H1 (cell line): ENCODE measurements around the gene HOXB6. TPM values are rescaled to one million over a fixed set of nuclear protein-coding genes. Genes with fewer than 3 reads are reported as not detected.

Source experiments
- CTCF ChIA-PET: fragments of 300-600 bp; sonication (Branson Sonifier 250); formaldehyde crosslinking; loops from one replicate; lab custom pipeline; 2021; ENCODE audit not compliant: partially characterized antibody; lab: Charles Lee
- POLR2A ChIA-PET: fragments of 300-600 bp; sonication (Branson Sonifier 250); formaldehyde crosslinking; loops from one replicate; lab custom pipeline; 2021; ENCODE audit warnings: inconsistent platforms; ENCODE audit not compliant: partially characterized antibody; lab: Charles Lee
- DNase-seq, 2 experiments: peaks; one replicate each; pipeline versions ENCODE4 v3.0.0 to v3.0.0-alpha.2; 2010 to 2022; ENCODE audit warnings: low spot score in 2 of 2, low read depth in 1 of 2, mixed read lengths in 1 of 2
- FAIRE-seq: peaks from 2 replicates; lab custom pipeline; 2011; peaks lifted over from hg19 to GRCh38; lab: Jason Lieb, UNC
- H2AFZ ChIP-seq: 2 replicates; pipeline ENCODE4 v1.8.1; 2012; ENCODE audit warnings: low read length, inconsistent platforms
- H2AK5ac ChIP-seq: 2 replicates; pipeline ENCODE4 v1.6.1; 2013; ENCODE audit warnings: low read depth, low read length
- H2BK120ac ChIP-seq: replicated peaks from 2 replicates; pipeline ENCODE3; 2013; ENCODE audit warnings: low read depth, low read length, inconsistent platforms
- H2BK12ac ChIP-seq: 2 replicates; pipeline ENCODE4 v1.6.1; 2013; ENCODE audit warnings: low read depth, low read length
- H2BK15ac ChIP-seq: 2 replicates; pipeline ENCODE4 v1.6.1; 2013; ENCODE audit warnings: low read length
- H2BK20ac ChIP-seq: 2 replicates; pipeline ENCODE4 v1.6.1; 2013; ENCODE audit warnings: low read length
- H2BK5ac ChIP-seq: 2 replicates; pipeline ENCODE4 v1.6.1; 2013; ENCODE audit warnings: low read depth, low read length
- H3K14ac ChIP-seq: 2 replicates; pipeline ENCODE4 v1.6.1; 2013; ENCODE audit warnings: inconsistent platforms; ENCODE audit not compliant: insufficient read length
- H3K18ac ChIP-seq: 2 replicates; pipeline ENCODE4 v1.6.1; 2013; ENCODE audit warnings: low read length; ENCODE audit errors: extremely low read depth
- H3K23ac ChIP-seq: 2 replicates; pipeline ENCODE4 v1.6.1; 2013; ENCODE audit warnings: inconsistent platforms; ENCODE audit not compliant: insufficient read length
- H3K23me2 ChIP-seq: 2 replicates; pipeline ENCODE4 v1.6.1; 2013; ENCODE audit warnings: low read depth, low read length
- H3K27ac ChIP-seq: 2 replicates; pipeline ENCODE4 v1.6.1; 2011; ENCODE audit warnings: low read depth, low read length, inconsistent platforms
- H3K27me3 ChIP-seq, 4 experiments: replicated peaks in 1 of 4; 1 replicate in 1 of 4; 2 replicates in 3 of 4; pipeline versions ENCODE4 v1.6.1 to v1.8.1; 2011 to 2013; ENCODE audit warnings: low read length in 3 of 4, mild to moderate bottlenecking in 3 of 4, inconsistent platforms in 2 of 4, mixed read lengths in 2 of 4, moderate library complexity in 1 of 4; ENCODE audit not compliant: control insufficient read depth in 3 of 4, insufficient read depth in 3 of 4; ENCODE audit errors: extremely low read depth in 1 of 4
- H3K36me3 ChIP-seq, 4 experiments: 2 replicates each; pipeline versions ENCODE4 v1.6.1 to v1.8.1; 2011 to 2013; ENCODE audit warnings: mild to moderate bottlenecking in 4 of 4, low read length in 3 of 4, moderate library complexity in 2 of 4, control low read depth in 1 of 4, inconsistent platforms in 1 of 4; ENCODE audit not compliant: insufficient read depth in 4 of 4, control insufficient read depth in 2 of 4
- H3K4ac ChIP-seq: replicated peaks from 2 replicates; pipeline ENCODE3; 2013; ENCODE audit warnings: low read length, low read depth, mixed read lengths, inconsistent platforms; ENCODE audit not compliant: insufficient read length
- H3K4me1 ChIP-seq, 4 experiments: replicated peaks in 1 of 4; 1 replicate in 1 of 4; 2 replicates in 3 of 4; pipeline versions ENCODE4 v1.6.1 to v1.8.1; 2011 to 2013; ENCODE audit warnings: low read length in 3 of 4, inconsistent platforms in 2 of 4, mixed read lengths in 1 of 4; ENCODE audit not compliant: insufficient read depth in 4 of 4, control insufficient read depth in 3 of 4
- H3K4me2 ChIP-seq, 2 experiments: 2 replicates each; pipeline versions ENCODE4 v1.6.1 to v1.8.1; 2011 to 2013; ENCODE audit warnings: low read depth in 2 of 2, low read length in 2 of 2, control low read depth in 1 of 2, inconsistent platforms in 1 of 2, mild to moderate bottlenecking in 1 of 2; ENCODE audit not compliant: insufficient read depth in 1 of 2
- H3K4me3 ChIP-seq, 4 experiments: fragments of 200-600, 300-600 bp in 1 of 4; sonication (generic), shearing (Covaris generic), sonication (Bioruptor Twin) in 1 of 4; 2 replicates each; pipeline versions ENCODE4 v1.5.1 to v1.8.1; 2011 to 2016; ENCODE audit warnings: low read length in 4 of 4, low read depth in 3 of 4, control low read depth in 2 of 4, inconsistent platforms in 2 of 4, mild to moderate bottlenecking in 2 of 4, mixed read lengths in 1 of 4, moderate library complexity in 1 of 4; ENCODE audit not compliant: insufficient read depth in 2 of 4; ENCODE audit errors: extremely low read depth in 1 of 4
- H3K56ac ChIP-seq: replicated peaks from 2 replicates; pipeline ENCODE3; 2013; ENCODE audit warnings: low read depth, mild to moderate bottlenecking, mixed read lengths, low read length, inconsistent platforms; ENCODE audit not compliant: insufficient read length
- H3K79me1 ChIP-seq: 2 replicates; pipeline ENCODE4 v1.6.1; 2013; ENCODE audit warnings: low read depth, low read length, control low read depth
- H3K79me2 ChIP-seq, 2 experiments: 2 replicates each; pipeline versions ENCODE4 v1.6.1 to v1.8.1; 2012 to 2013; ENCODE audit warnings: low read length in 2 of 2, mild to moderate bottlenecking in 2 of 2, inconsistent platforms in 1 of 2; ENCODE audit not compliant: insufficient read depth in 2 of 2, control insufficient read depth in 1 of 2
- H3K9ac ChIP-seq, 4 experiments: replicated peaks in 1 of 4; 1 replicate in 1 of 4; 2 replicates in 3 of 4; pipeline versions ENCODE4 v1.6.1 to v1.8.1; 2011 to 2013; ENCODE audit warnings: low read depth in 3 of 4, low read length in 3 of 4, control low read depth in 2 of 4, mild to moderate bottlenecking in 2 of 4, moderate library complexity in 2 of 4, inconsistent platforms in 1 of 4; ENCODE audit errors: extremely low read depth in 1 of 4
- H3K9me3 ChIP-seq, 2 experiments: 2 replicates each; pipeline versions ENCODE4 v1.6.1 to v1.8.1; 2012 to 2013; ENCODE audit warnings: mild to moderate bottlenecking in 2 of 2, moderate library complexity in 2 of 2, control low read depth in 1 of 2, inconsistent platforms in 1 of 2, low read depth in 1 of 2, low read length in 1 of 2, mixed read lengths in 1 of 2; ENCODE audit not compliant: insufficient read depth in 2 of 2
- H4K20me1 ChIP-seq, 2 experiments: replicated peaks in 1 of 2; 2 replicates each; pipeline versions ENCODE3 to v1.8.1; 2011 to 2013; ENCODE audit warnings: inconsistent platforms in 2 of 2, low read length in 2 of 2, mild to moderate bottlenecking in 1 of 2; ENCODE audit not compliant: insufficient read depth in 2 of 2, control insufficient read depth in 1 of 2
- H4K5ac ChIP-seq: 2 replicates; pipeline ENCODE4 v1.6.1; 2013; ENCODE audit warnings: low read length, low read depth, mixed read lengths, inconsistent platforms; ENCODE audit not compliant: insufficient read length
- H4K8ac ChIP-seq: 2 replicates; pipeline ENCODE4 v1.8.0; 2013; ENCODE audit warnings: mild to moderate bottlenecking, moderate library complexity, low read length, inconsistent platforms; ENCODE audit not compliant: insufficient read depth; ENCODE audit errors: extremely low read depth
- H4K91ac ChIP-seq: replicated peaks from 2 replicates; pipeline ENCODE3; 2013; ENCODE audit warnings: low read length, mixed read lengths, inconsistent platforms; ENCODE audit not compliant: insufficient read length
- CHD1 ChIP-seq: IDR thresholded peaks from 2 replicates; pipeline ENCODE4 v1.6.1; 2012; ENCODE audit warnings: low read depth, low read length, improper control_type of control experiment
- EGR1 ChIP-seq: IDR thresholded peaks from 2 replicates; pipeline ENCODE4 v1.6.1; 2011; ENCODE audit warnings: low read depth, low read length, borderline replicate concordance
- FOSL1 ChIP-seq: IDR thresholded peaks from 2 replicates; pipeline ENCODE4 v1.6.1; 2011; ENCODE audit warnings: mild to moderate bottlenecking, low read depth, low read length, moderate library complexity; ENCODE audit not compliant: insufficient read depth
- HDAC2 ChIP-seq, 2 experiments: fragments of 300-600 bp in 1 of 2; sonication (generic) in 1 of 2; IDR thresholded peaks; 2 replicates each; pipeline ENCODE4 v1.6.1; 2011 to 2012; ENCODE audit warnings: low read depth in 2 of 2, low read length in 2 of 2, mild to moderate bottlenecking in 2 of 2, moderate library complexity in 2 of 2, borderline replicate concordance in 1 of 2, inconsistent platforms in 1 of 2
- RFX5 ChIP-seq: IDR thresholded peaks from 2 replicates; pipeline ENCODE4 v1.6.1; 2011; ENCODE audit warnings: low read depth, low read length, improper control_type of control experiment, borderline replicate concordance
- SAP30 ChIP-seq: fragments of 300-600 bp; sonication (generic); IDR thresholded peaks from 2 replicates; pipeline ENCODE4 v1.7.1; 2012; ENCODE audit warnings: low read length, moderate library complexity, mild to moderate bottlenecking, inconsistent platforms; ENCODE audit not compliant: insufficient read depth, insufficient replicate concordance
- SP2 ChIP-seq: IDR thresholded peaks from 2 replicates; pipeline ENCODE4 v1.6.1; 2012; ENCODE audit warnings: mild to moderate bottlenecking, low read length, inconsistent platforms
- SUZ12 ChIP-seq: fragments of 200-600 bp; sonication (generic); IDR thresholded peaks from 2 replicates; pipeline ENCODE4 v1.6.1; 2012; ENCODE audit warnings: mild to moderate bottlenecking, inconsistent platforms, low read length, moderate library complexity, mixed read lengths
- WGBS, 2 experiments: shearing (Covaris generic) in 1 of 2; methylation state at CpG; one replicate each; pipeline versions ENCODE4 v1.1.6 to v1.1.7; 2013 to 2015; ENCODE audit warnings: low lambda C conversion rate in 2 of 2, mixed read lengths in 2 of 2, inconsistent platforms in 1 of 2, low coverage in 1 of 2, missing lambda C conversion rate in 1 of 2; ENCODE audit not compliant: insufficient replicate concordance in 2 of 2, insufficient coverage in 1 of 2, insufficient read length in 1 of 2; ENCODE audit errors: extremely low coverage in 1 of 2, missing lambda C conversion rate in 1 of 2; 5-methylcytosine and 5-hydroxymethylcytosine counted together
- polyA plus RNA-seq, 7 experiments: library from polyadenylated mRNA; depleted of rRNA in 3 of 7; stranded (reverse) in 5 of 7; unstranded in 2 of 7; fragments of >200 nt in 5 of 7; fragments of 200-250 nt in 2 of 7; gene quantifications; 1 replicate in 5 of 7; 2 replicates in 1 of 7; 4 replicates in 1 of 7; pipeline versions ENCODE4 v1.2.1 to v1.2.3, GENCODE V29; 2011 to 2013; ENCODE audit warnings: missing spikeins in 2 of 7, mixed read lengths in 2 of 7
- total RNA-seq: library from RNA; stranded (reverse); fragmentation: NEBNext Ultra II Directional; extraction: Animal tissue kit (Norgen Biotek cat#: 25700); gene quantifications from 2 replicates; pipeline ENCODE4 v1.2.1, GENCODE V29; 2021
- TF ChIP-seq, protein P1 (sequence below): IDR thresholded peaks from 2 replicates; pipeline ENCODE4 v1.6.1; 2012; ENCODE audit warnings: low read length, inconsistent platforms

The HOXB6 gene
- total and polyA plus RNA-seq, 2 of the 8 experiments (the other 6 are each of a cell fraction or from before 2014, with no cell fraction given): not detected

DNA sequence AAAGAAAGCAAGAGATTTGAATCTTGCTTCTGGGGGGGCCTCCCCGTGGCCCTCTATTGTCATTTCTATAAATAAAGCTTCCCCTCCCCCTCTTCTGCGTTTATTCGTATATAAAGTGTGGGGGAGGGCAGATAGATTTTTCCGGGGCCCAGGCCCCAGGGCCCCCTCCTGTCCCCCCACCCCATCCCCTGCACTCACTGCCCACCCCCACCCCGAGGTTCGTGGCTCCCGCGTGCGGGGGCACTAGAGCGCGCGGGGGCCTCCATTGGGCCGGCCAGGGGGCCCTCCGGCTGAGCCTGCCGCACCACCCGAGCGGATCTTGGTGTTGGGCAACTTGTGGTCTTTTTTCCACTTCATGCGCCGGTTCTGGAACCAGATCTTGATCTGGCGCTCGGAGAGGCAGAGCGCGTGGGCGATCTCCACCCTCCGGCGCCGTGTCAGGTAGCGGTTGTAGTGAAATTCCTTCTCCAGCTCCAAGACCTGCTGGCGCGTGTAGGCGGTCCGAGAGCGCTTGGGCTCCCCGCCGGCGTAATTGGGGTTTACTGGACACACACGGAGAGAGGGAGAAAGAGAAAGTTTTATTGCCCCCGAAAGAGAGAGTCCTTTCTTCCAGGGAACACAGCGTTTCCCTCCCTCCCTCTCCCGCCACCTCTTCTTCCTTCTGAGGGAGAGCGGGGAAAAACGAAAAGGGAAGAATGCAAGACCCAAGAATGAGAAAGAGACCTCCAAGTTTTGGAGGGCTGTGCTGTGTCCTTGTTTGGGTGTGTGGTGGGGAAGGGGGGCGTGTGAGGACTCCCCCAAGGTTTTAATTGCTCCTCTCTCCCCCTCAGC, 28.1 kb downstream of the HOXB6 start:
- Histone ChIP-seq H3K56ac (no peak overlapping the region), H3K18ac (no peak overlapping the region), H3K27me3 (peaks cover 99 to 100% (median 100%) of the 10 kb centered on the region in 4 experiments), H3K4ac (no peak overlapping the region), H3K4me1 (peaks cover 0 to 11% (median 2%) of the 10 kb centered on the region in 4 experiments; a peak in 3 of 7 replicates), H3K9ac (no peak overlapping the region), H2BK12ac (no peak overlapping the region), H2BK15ac (no peak overlapping the region), H4K91ac (no peak overlapping the region), H3K23me2 (no peaks in the 10 kb centered on the region), H3K9me3 (no peaks in the 10 kb centered on the region), H2BK20ac (no peak overlapping the region), H3K23ac (no peak overlapping the region), H4K20me1 (peaks cover 23 to 45% of the 10 kb centered on the region in 2 experiments), H3K79me2 (no peaks in the 10 kb centered on the region), H3K4me2 (peak overlapping the region; percentile 21 to 48; a peak in 2 of 4 replicates), H3K27ac (no peak overlapping the region), H2AFZ (no peak overlapping the region), H2BK5ac (no peak overlapping the region), H3K14ac (no peak overlapping the region), H4K8ac (no peak overlapping the region), H2BK120ac (no peak overlapping the region), H3K4me3 (no peak overlapping the region), H3K36me3 (peaks cover 0 to under 1% (median 0%) of the 10 kb centered on the region in 4 experiments; a peak in 1 of 8 replicates), H4K5ac (no peak overlapping the region), H2AK5ac (no peak overlapping the region; the same call in 1 of the 2 replicates), H3K79me1 (no peaks in the 10 kb centered on the region)
- POLR2A ChIA-PET: no interaction called here
- CTCF ChIA-PET: interaction anchor here (1.0 to 1.4 kb wide), 2 partner anchors 13 to 29 kb away, joined by 3 to 4 read pairs; no protein-coding TSS in a partner anchor
- WGBS, 2 experiments: 5% methylated on average over 32 of the region's 43 CpGs; no CpG with 5 or more reads in 1 of the 2 experiments
- DNase-seq (no peak), FAIRE-seq (no peak)
- TF ChIP-seq EGR1 (0 out of 2 replicates have a peak, but pooled peaks have one; percentile 22), RFX5 (no peak), SUZ12 (peak; percentile 57; the same call in 1 of the 2 replicates), CHD1 (no peak), FOSL1 (no peak), HDAC2 (IDR thresholded peaks at IDR 0.05; ENCODE audit: borderline replicate concordance in 1 of 2, low read depth in 2 of 2, low read length in 2 of 2) (no peak), SP2 (no peak), SAP30 (no peak)
- TF ChIP-seq, protein P1, sequence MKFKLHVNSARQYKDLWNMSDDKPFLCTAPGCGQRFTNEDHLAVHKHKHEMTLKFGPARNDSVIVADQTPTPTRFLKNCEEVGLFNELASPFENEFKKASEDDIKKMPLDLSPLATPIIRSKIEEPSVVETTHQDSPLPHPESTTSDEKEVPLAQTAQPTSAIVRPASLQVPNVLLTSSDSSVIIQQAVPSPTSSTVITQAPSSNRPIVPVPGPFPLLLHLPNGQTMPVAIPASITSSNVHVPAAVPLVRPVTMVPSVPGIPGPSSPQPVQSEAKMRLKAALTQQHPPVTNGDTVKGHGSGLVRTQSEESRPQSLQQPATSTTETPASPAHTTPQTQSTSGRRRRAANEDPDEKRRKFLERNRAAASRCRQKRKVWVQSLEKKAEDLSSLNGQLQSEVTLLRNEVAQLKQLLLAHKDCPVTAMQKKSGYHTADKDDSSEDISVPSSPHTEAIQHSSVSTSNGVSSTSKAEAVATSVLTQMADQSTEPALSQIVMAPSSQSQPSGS: no peak
